Stimulated activated naive CD4-positive, alpha-beta T cell (primary cell): Measurements from ENCODE around the gene LIMK2.
"Not testable (repeated sequence)": the region's sequence is repeated elsewhere in the genome, so short reads cannot be mapped to it uniquely, and the experiment has no call there.

Source experiments
- DNase-seq, 6 experiments: peaks; one replicate each; lab custom pipeline; 2025; lab: John Stamatoyannopoulos, UW

The LIMK2 gene

DNA sequence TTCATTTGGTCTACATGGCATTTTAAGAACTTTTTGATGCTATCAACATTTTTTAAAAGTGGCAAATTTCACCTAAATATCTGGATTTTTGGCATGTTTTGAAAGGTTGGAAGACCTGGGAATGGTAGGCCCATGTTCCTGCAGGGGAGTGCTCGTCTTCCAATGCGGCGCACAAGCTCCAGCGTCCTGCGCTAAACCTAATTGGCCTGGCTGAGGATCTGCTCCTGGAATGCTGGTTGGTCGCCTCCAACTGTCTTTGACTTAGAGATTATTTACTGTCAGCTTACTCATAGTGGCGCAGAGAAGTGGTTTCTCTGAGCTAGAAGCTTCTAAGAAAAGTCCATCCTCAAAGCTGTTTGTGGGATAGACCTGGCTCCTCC is 626 bp upstream of the LIMK2 start:
- no peak for DNase-seq

- peak in 1 of 6 experiments; percentile 14 for DNase-seq
Measured at GRCh38 chr22:31212783-31213629, 908 bp downstream of the LIMK2 start.

GRCh38 chr22:31215018-31215535 is 3.0 kb downstream of the LIMK2 start:
- DNase-seq, result no peak

- DNase-seq, result peak in 1 of 6 experiments; percentile 3
Measured at GRCh38 chr22:31218565-31219262, 6.6 kb downstream of the LIMK2 start.

GRCh38 chr22:31221084-31221483 is 9.0 kb downstream of the LIMK2 start:
- DNase-seq, result no peak

- no peak for DNase-seq
Measured at GRCh38 chr22:31222736-31223135, 10.6 kb downstream of the LIMK2 start.

DNA sequence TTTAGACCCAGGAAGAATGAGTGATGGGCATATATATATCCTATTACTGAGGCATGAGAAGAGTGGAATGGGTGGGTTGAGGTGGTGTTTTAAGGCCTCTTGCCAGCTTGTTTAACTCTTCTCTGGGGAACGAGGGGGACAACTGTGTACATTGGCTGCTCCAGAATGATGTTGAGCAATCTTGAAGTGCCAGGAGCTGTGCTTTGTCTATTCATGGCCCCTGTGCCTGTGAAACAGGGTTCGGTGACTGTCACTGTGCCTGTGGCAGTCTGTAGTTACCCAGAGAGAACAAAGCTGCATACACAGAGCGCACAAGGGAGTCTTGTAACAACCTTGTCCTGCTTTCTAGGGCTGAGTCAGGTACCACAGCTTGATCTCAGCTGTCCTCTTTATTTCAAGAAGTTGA is 11.7 kb downstream of the LIMK2 start:
- no peak for DNase-seq

DNA sequence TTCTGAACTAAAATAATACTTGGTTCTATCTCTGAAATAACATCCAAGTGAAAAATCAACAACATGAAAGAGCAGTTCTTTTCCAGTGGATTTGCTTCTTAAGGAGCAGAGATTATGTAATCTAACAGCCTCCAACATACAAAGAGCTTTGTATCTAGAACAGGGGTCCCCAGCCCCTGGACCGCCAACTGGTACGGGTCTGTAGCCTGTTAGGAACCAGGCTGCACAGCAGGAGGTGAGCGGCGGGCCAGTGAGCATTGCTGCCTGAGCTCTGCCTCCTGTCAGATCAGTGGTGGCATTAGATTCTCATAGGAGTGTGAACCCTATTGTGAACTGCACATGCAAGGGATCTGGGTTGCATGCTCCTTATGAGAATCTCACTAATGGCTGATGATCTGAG is 12.6 kb downstream of the LIMK2 start:
- not testable (repeated sequence) for DNase-seq

GRCh38 chr22:31227186-31227585 is 15.1 kb downstream of the LIMK2 start:
- DNase-seq, result no peak

- peak in 3 of 6 experiments; percentile 12 to 31 (median 20) for DNase-seq
Measured at GRCh38 chr22:31229402-31230079, 17.4 kb downstream of the LIMK2 start.

DNA sequence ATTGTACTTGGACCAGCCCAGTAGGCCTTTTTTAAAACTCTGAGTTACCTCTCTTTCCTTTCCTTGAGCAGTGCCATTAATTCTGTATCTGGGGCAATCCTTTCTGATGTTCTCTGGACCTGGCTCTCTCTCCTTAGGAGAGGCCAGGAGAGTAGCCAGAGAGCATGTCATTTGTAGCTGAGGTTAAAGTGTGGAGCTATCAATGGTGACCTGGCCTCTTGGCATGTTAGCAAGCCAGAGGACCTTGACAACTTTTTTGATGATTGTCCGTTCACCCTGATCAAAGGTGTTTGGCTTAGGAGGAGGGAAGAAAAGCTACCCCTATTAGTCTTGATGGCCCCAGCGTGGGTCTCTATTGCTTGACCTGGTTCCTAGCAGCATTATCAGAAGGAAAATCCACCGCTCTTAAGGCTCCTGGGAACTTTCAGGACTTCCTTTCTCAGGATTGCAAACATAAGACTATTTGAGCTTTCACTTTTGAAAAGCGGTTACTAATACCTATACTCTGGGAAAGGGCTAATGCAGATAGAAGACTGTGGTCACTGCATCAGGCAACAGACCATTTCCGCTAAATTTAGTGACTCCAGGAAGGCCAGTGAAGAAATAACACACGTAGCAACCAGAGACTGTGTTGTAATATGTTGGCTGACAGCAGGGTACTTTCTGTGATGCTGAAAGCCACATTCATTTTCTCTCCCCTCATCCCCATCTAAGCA is 18.2 kb downstream of the LIMK2 start:
- no peak for DNase-seq

DNA sequence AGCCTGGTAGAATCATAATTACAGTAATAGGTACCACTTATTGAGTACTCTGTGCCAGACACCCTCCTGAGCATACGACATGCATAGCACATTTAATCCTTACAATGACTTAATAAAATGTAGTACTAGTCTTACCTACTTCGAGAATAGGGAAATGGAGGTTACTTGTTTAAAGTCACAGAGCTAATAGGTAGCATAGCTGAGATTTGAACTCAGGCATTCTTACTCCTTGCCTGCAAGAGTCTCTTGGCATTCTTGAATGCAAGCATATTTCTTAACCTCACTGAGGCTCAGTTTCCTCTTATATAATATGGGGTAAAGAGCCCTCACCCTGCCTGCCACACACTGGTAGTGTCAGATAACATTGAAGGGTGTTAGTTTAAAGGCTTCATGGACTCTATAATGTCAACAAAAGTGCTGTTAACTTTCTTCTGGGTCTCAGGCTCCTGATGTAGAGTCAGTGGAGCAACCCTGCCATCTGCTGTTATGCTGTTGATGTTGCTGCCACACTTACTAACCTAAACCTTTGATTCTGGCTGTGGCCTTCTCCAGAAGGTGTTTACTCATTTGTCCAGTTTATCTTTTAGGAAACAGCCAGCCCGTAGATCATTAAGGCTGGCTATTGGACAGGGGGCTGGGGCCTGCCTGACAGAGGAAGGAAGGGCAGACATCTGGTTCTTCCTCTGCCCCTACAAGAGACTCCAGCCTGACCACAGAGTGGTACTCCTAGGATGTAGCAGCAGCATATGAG is 18.9 kb downstream of the LIMK2 start:
- DNase-seq, result peak; percentile 15 to 70 (median 55)

DNA sequence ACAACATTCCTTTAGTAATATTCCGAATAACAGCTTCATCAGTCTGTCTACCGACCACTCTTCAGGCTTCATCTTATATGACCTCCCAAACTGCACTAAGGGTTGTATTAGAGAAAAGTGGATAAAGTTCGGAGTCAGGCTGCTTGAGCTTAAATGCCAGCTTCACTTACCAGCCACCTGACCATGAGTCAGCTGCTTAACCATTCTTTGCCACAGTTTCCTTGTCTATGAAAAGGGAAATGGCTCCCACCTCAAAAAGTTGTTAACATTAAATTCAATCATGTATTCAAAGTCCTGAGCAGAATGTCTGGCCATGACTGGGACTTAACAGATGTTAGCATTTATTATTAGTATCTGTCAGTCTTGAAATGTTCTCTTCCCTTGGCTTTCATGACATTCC is 20.9 kb downstream of the LIMK2 start:
- DNase-seq, result no peak

GRCh38 chr22:31235081-31235480 is 23.0 kb downstream of the LIMK2 start:
- no peak for DNase-seq

DNA sequence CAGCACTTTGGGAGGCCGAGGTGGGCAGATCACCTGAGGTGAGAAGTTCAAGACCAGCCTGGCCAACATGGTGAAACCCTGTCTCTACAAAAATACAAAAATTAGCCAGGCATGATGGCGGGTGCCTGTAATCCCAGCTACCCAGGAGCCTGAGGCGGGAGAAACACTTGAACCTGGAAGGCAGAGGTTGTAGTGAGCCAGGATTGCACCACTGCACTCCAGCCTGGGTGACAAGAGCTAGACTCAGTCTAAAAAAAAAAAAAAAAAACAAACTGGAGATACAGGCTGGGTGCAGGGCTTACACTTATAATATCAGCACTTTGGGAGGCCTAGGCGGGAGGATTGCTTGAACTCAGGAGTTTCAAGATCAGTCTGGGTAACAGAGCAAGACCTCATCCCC is 23.9 kb downstream of the LIMK2 start:
- not testable (repeated sequence) for DNase-seq

DNA sequence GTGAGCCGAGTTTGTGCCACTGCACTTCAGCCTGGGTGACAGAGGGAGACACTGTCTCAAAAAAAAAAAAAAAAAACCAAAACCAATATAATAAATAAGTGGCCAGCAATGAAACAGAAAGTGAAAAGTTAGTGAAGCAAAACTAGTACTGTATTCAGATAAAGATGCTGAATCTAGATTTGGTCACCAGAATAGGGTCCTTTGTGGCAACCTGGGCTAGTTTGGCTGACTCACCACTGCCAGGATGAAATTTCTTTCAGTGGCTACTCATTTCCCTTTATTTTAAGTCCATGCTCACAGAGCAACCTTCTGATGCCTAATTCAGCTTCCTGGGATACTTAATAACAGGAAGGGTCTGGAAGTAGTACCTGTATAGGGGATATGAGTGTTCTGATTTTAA is 26.0 kb downstream of the LIMK2 start:
- DNase-seq, result no peak

GRCh38 chr22:31239771-31240370 is 27.8 kb downstream of the LIMK2 start:
- no peak for DNase-seq

DNA sequence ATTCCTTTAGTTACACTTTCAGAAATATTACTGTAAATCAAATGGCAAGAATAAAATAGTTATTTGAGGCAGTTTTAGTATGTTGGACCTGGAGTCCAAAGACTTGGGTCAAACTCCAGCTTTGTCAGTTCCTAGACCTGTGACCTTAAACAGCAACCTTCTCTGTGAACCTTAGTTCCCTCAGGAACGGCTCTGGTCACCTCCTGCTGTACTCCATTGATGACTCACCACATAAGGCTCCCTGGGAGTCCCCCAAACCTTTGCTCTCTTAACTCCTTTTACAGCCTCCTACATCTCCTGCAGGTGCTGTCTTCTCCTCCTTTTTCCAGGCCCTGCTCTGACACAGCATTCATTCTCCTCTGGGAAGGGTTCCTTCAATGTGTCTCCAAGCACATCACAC is 29.1 kb downstream of the LIMK2 start:
- no peak for DNase-seq

DNA sequence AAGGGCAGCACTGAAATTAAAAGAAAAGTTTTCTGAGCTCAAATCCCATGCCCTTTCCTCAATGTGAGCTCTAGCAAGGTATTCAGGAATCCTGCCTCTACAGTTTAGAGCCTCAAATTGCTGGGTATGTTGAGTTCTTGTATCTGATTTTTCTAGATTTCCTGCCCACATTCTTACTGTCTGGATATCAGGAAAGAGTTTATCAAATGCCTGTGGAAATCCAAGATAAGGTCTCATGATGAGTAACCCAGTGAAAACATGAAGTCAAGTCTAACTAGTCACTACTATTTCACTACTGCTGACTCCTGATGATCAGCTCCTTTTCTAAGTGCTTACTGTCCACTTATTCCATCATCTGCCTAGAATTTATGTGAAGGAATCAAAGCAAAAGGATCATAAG is 29.8 kb downstream of the LIMK2 start:
- DNase-seq, result no peak

DNA sequence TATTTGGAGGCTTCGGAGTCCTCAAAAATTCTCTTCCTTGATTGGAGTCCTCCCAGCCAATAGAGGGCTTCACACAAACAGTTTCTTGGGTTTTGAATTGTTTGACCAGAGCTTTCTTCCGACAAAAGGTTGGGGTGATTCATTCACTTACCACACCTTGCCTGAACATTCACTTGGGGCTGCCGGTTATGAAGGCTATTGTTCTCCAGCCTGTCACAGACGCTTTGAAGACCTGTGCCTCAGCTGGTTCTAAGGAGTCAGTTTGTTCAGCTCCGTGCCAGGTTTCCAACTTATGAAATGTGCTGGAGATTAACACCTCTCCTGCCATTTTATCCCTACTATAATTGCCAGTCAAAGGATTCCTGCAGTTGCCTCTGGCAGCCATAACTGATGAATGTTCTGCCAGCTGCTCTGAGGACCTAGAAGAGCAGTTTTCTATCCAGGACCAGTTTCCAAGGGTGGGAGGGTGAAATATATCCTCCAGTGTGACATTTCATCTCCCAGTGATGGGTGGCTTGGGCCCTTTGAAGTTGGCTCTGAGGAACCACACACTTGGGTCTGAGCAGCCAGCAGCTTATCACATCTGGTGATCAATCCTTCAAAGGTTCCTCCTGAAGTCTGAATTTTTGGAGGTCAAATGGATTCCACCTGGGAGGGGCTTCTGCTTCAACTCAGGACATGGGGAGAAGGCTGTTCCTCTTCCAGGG is 31.4 kb downstream of the LIMK2 start:
- DNase-seq, result no peak
